Parathyroid adenoma (tissue), 2 donors: Measurements from ENCODE around the gene GNA15.
"Not testable (repeated sequence)": the region's sequence is repeated elsewhere in the genome, so short reads cannot be mapped to it uniquely, and the experiment has no call there.

Experiments
- H2AFZ ChIP-seq: fragments of 300-600 bp; sonication (generic); one replicate; pipeline ENCODE4 v1.7.0; 2017; ENCODE audit warnings: antibody characterized with exemption, mild to moderate bottlenecking
- H3K27ac ChIP-seq: fragments of 300-600 bp; sonication (generic); one replicate; pipeline ENCODE4 v1.7.0; 2017
- H3K27me3 ChIP-seq: fragments of 300-600 bp; sonication (generic); one replicate; pipeline ENCODE4 v1.7.0; 2017; ENCODE audit warnings: low read length; ENCODE audit not compliant: control insufficient read depth, insufficient read depth
- H3K36me3 ChIP-seq: fragments of 300-600 bp; sonication (generic); one replicate; pipeline ENCODE4 v1.7.0; 2017; ENCODE audit warnings: low read length; ENCODE audit not compliant: control insufficient read depth, insufficient read depth
- H3K4me1 ChIP-seq: fragments of 300-600 bp; sonication (generic); one replicate; pipeline ENCODE4 v1.7.0; 2017; ENCODE audit warnings: control low read depth
- H3K4me2 ChIP-seq: fragments of 300-600 bp; sonication (generic); one replicate; pipeline ENCODE4 v1.7.0; 2017; ENCODE audit warnings: low read length
- H3K4me3 ChIP-seq: fragments of 300-600 bp; sonication (generic); one replicate; pipeline ENCODE4 v1.7.0; 2017; ENCODE audit warnings: low read depth, low read length
- H3K79me2 ChIP-seq: fragments of 300-600 bp; sonication (generic); one replicate; pipeline ENCODE4 v1.7.0; 2017; ENCODE audit warnings: control low read depth
- H3K9ac ChIP-seq: fragments of 300-600 bp; sonication (generic); one replicate; pipeline ENCODE4 v1.7.0; 2017; ENCODE audit warnings: mild to moderate bottlenecking
- H3K9me3 ChIP-seq: fragments of 300-600 bp; sonication (generic); one replicate; pipeline ENCODE4 v1.7.0; 2017; ENCODE audit warnings: low read length; ENCODE audit not compliant: control insufficient read depth
- CTCF ChIP-seq: fragments of 300-600 bp; sonication (generic); IDR thresholded peaks from one replicate; pipeline ENCODE4 v1.7.0; 2017; ENCODE audit warnings: antibody characterized with exemption, mild to moderate bottlenecking
- donor health status: primary hyperparathyroidism.

The GNA15 gene

GRCh38 chr19:3201072-3201700 lies 65.4 kb downstream of the GNA15 start:
- no peaks in the 10 kb centered on the region for H3K27me3 ChIP-seq
- TF ChIP-seq CTCF, result no peak
- no peak overlapping the region for H3K27ac ChIP-seq
- H3K36me3 ChIP-seq, result no peaks in the 10 kb centered on the region
- no peak overlapping the region for H3K4me3 ChIP-seq
- no peak overlapping the region for H2AFZ ChIP-seq
- H3K9ac ChIP-seq, result no peak overlapping the region
- no peaks in the 10 kb centered on the region for H3K79me2 ChIP-seq
- no peak overlapping the region for H3K4me2 ChIP-seq
- no peaks in the 10 kb centered on the region for H3K9me3 ChIP-seq
- no peaks in the 10 kb centered on the region for H3K4me1 ChIP-seq

GRCh38 chr19:3201911-3202310 lies 66.1 kb downstream of the GNA15 start:
- Histone ChIP-seq H3K36me3 (no peaks in the 10 kb centered on the region), H3K9me3 (no peaks in the 10 kb centered on the region), H3K9ac (no peak overlapping the region), H3K27ac (no peak overlapping the region), H3K4me3 (no peak overlapping the region), H2AFZ (no peak overlapping the region), H3K27me3 (no peaks in the 10 kb centered on the region), H3K4me1 (no peaks in the 10 kb centered on the region), H3K4me2 (no peak overlapping the region), H3K79me2 (no peaks in the 10 kb centered on the region)
- TF ChIP-seq CTCF, result no peak

GRCh38 chr19:3202346-3202745 lies 66.5 kb downstream of the GNA15 start:
- no peaks in the 10 kb centered on the region for H3K36me3 ChIP-seq
- H3K4me2 ChIP-seq, result no peak overlapping the region
- H3K27me3 ChIP-seq, result no peaks in the 10 kb centered on the region
- no peaks in the 10 kb centered on the region for H3K4me1 ChIP-seq
- TF ChIP-seq CTCF, result no peak
- no peak overlapping the region for H2AFZ ChIP-seq
- H3K27ac ChIP-seq, result no peak overlapping the region
- no peak overlapping the region for H3K9ac ChIP-seq
- no peaks in the 10 kb centered on the region for H3K9me3 ChIP-seq
- H3K79me2 ChIP-seq, result no peaks in the 10 kb centered on the region
- H3K4me3 ChIP-seq, result no peak overlapping the region

- not testable (repeated sequence) for H3K9ac ChIP-seq, H2AFZ ChIP-seq, H3K79me2 ChIP-seq, H3K27me3 ChIP-seq, H3K4me2 ChIP-seq, H3K27ac ChIP-seq, H3K4me3 ChIP-seq, H3K9me3 ChIP-seq, H3K4me1 ChIP-seq, H3K36me3 ChIP-seq
Observed at GRCh38 chr19:3202895-3203294, 67.1 kb downstream of the GNA15 start.

GRCh38 chr19:3203805-3204645 lies 68.2 kb downstream of the GNA15 start:
- no peak overlapping the region for H3K4me3 ChIP-seq
- no peak overlapping the region for H3K9ac ChIP-seq
- TF ChIP-seq CTCF, result no peak
- H3K4me2 ChIP-seq, result no peak overlapping the region
- H3K27me3 ChIP-seq, result no peaks in the 10 kb centered on the region
- no peaks in the 10 kb centered on the region for H3K36me3 ChIP-seq
- H3K79me2 ChIP-seq, result no peaks in the 10 kb centered on the region
- no peaks in the 10 kb centered on the region for H3K9me3 ChIP-seq
- no peak overlapping the region for H2AFZ ChIP-seq
- H3K27ac ChIP-seq, result no peak overlapping the region
- H3K4me1 ChIP-seq, result no peaks in the 10 kb centered on the region
